Erythroblast (primary cell): ENCODE data around the gene AP4M1.

Source experiments
- GATA1 ChIP-seq: IDR thresholded peaks from 2 replicates; pipeline ENCODE4 v1.6.1; 2011; ENCODE audit warnings: low read depth, mild to moderate bottlenecking, control low read depth, low read length, moderate library complexity
- POLR2A ChIP-seq: IDR thresholded peaks from 2 replicates; pipeline ENCODE4 v1.6.1; 2011; ENCODE audit warnings: mild to moderate bottlenecking, low read length

- TF ChIP-seq POLR2A (no peak), GATA1 (no peak)
These were observed 22.4 kb upstream of the AP4M1 start for GRCh38 chr7:100079024-100079560.
